Measurements from ENCODE around the gene TES. TPM values are rescaled to one million over a fixed set of nuclear protein-coding genes. Genes with fewer than 3 reads are reported as not detected.

The TES gene
- total RNA-seq, 1 donor: 99.2 TPM

DNA sequence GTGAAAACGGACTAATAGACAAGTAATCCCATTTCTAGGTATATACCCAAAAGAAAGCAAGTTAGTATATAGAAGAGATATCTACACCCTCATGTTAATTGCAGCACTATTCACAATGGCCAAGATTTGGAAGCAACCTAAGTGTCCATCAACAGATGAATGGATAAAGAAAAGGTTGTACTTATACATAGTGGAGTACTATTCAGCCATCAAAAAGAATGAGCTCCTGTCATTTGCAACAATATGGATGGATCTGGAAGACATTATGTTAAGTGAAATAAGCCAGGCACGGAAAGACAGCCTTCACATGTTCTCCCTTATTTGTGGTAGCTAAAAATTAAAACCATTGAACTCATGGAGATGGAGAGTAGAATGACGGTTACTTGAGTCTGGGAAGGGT lies 88.2 kb downstream of the TES start:
- no peak overlapping the region for H3K27ac ChIP-seq (ENCODE audit: low read depth, low read length)
- no peaks in the 10 kb centered on the region for H4K20me1 ChIP-seq (ENCODE audit: insufficient read depth, low read length)
- no peak overlapping the region for H2AFZ ChIP-seq (ENCODE audit: low read length)
- no peak for DNase-seq (ENCODE audit: insufficient read length, low spot score, missing footprints)
- H3K79me2 ChIP-seq (ENCODE audit: insufficient read depth, low read length): no peaks in the 10 kb centered on the region
- no peaks in the 10 kb centered on the region for H3K27me3 ChIP-seq (ENCODE audit: insufficient read depth, low read length)
- H3K4me2 ChIP-seq (ENCODE audit: insufficient read depth, low read length): no peak overlapping the region
- H3K4me1 ChIP-seq (ENCODE audit: insufficient read depth, low read length): peaks cover 6% of the 10 kb centered on the region
- H3K9me3 ChIP-seq (ENCODE audit: low read depth, low read length): no peaks in the 10 kb centered on the region
- no peak overlapping the region for H3K4me3 ChIP-seq (ENCODE audit: insufficient read depth, low read length)
- TF ChIP-seq, protein P1, sequence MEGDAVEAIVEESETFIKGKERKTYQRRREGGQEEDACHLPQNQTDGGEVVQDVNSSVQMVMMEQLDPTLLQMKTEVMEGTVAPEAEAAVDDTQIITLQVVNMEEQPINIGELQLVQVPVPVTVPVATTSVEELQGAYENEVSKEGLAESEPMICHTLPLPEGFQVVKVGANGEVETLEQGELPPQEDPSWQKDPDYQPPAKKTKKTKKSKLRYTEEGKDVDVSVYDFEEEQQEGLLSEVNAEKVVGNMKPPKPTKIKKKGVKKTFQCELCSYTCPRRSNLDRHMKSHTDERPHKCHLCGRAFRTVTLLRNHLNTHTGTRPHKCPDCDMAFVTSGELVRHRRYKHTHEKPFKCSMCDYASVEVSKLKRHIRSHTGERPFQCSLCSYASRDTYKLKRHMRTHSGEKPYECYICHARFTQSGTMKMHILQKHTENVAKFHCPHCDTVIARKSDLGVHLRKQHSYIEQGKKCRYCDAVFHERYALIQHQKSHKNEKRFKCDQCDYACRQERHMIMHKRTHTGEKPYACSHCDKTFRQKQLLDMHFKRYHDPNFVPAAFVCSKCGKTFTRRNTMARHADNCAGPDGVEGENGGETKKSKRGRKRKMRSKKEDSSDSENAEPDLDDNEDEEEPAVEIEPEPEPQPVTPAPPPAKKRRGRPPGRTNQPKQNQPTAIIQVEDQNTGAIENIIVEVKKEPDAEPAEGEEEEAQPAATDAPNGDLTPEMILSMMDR (IDR thresholded peaks at IDR 0.05; ENCODE audit: extremely low read depth, low read depth, low read length): no peak
- H3K36me3 ChIP-seq (ENCODE audit: insufficient read depth, low read length): no peaks in the 10 kb centered on the region

DNA sequence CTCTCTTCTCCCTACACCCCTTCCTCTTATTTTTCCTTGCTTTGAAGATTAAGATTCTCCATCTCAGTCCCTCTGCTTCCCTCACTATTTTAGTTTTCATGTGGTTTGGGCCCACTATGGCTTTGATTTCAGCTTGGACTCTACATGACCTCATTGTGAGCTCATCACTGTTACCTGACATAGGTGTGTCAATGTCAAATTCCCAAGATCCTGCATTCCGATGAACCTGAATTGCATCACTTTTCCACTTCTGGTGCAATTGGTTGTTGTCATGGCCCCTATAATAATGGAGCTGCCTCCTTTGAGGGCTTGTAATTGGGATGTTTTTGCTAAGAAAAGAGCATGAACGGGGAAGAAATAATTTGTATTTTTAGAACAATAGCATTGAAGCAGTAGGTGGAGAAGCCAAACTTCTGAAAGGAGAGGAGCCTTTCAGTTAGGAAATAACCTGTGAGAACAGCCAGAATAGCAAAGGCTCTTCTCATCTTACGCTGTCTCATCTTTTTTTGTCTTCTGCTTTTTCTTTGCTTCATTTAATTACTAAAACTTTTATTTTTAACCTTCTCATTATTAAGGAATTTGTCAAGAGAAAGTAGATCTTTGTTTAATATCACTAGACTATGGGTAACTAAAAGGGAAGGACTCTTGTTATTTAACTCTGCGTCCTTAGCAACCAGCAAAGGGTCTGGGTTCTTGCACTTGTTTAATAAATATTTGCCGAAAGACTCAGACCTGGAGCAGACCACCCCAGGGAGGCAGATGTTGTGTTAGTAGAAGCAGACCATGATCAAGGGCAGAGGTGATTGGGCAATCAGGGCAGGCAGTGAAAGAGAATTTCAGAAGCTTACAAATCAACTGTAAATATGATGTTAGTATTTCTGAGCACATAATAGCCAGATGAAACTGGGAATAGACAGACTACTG lies 95.4 kb downstream of the TES start:
- Histone ChIP-seq H3K79me2 (ENCODE audit: insufficient read depth, low read length) (no peaks in the 10 kb centered on the region), H3K4me1 (ENCODE audit: insufficient read depth, low read length) (peaks cover 10% of the 10 kb centered on the region), H3K27ac (ENCODE audit: low read depth, low read length) (no peak overlapping the region), H3K4me2 (ENCODE audit: insufficient read depth, low read length) (no peak overlapping the region), H3K36me3 (ENCODE audit: insufficient read depth, low read length) (no peaks in the 10 kb centered on the region), H4K20me1 (ENCODE audit: insufficient read depth, low read length) (no peaks in the 10 kb centered on the region), H2AFZ (ENCODE audit: low read length) (no peak overlapping the region), H3K9me3 (ENCODE audit: low read depth, low read length) (no peaks in the 10 kb centered on the region), H3K4me3 (ENCODE audit: insufficient read depth, low read length) (no peak overlapping the region), H3K27me3 (ENCODE audit: insufficient read depth, low read length) (no peaks in the 10 kb centered on the region)
- TF ChIP-seq, protein P1 (IDR thresholded peaks at IDR 0.05; ENCODE audit: extremely low read depth, low read depth, low read length): no peak
- no peak for DNase-seq (ENCODE audit: insufficient read length, low spot score, missing footprints)

DNA sequence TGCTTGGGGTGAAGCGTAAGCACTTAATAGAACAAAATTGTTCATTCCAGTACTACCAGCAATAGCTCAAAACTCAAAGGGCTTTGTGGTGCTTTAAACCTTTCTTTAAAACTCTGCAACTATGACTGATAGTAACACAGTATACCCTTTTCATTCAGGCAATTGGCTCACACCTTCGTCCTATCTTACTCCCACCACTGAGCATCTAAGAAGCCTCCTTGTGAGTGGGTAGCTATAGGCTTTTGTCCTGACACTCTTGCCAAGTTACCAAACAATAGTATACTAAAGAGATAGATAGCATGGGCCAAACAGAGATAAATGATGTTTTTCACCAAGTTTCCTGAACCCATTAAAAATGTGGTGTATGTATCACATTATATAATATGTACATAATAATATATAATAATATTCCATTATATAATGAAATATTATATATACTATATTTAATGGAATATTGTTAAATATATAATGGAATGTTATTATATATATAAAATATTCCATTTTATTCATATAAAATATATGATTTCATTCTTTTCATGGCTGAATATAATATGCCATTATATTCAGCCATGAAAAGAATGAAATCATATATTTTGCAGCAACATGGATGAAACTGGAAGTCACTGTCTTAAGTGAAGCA lies 96.2 kb downstream of the TES start:
- Histone ChIP-seq H4K20me1 (ENCODE audit: insufficient read depth, low read length) (no peaks in the 10 kb centered on the region), H3K36me3 (ENCODE audit: insufficient read depth, low read length) (no peaks in the 10 kb centered on the region), H3K27me3 (ENCODE audit: insufficient read depth, low read length) (no peaks in the 10 kb centered on the region), H2AFZ (ENCODE audit: low read length) (no peak overlapping the region), H3K4me1 (ENCODE audit: insufficient read depth, low read length) (peaks cover 10% of the 10 kb centered on the region), H3K27ac (ENCODE audit: low read depth, low read length) (no peak overlapping the region), H3K9me3 (ENCODE audit: low read depth, low read length) (no peaks in the 10 kb centered on the region), H3K79me2 (ENCODE audit: insufficient read depth, low read length) (no peaks in the 10 kb centered on the region), H3K4me2 (ENCODE audit: insufficient read depth, low read length) (no peak overlapping the region), H3K4me3 (ENCODE audit: insufficient read depth, low read length) (no peak overlapping the region)
- DNase-seq (ENCODE audit: insufficient read length, low spot score, missing footprints): no peak
- TF ChIP-seq, protein P1 (IDR thresholded peaks at IDR 0.05; ENCODE audit: extremely low read depth, low read depth, low read length): no peak

DNA sequence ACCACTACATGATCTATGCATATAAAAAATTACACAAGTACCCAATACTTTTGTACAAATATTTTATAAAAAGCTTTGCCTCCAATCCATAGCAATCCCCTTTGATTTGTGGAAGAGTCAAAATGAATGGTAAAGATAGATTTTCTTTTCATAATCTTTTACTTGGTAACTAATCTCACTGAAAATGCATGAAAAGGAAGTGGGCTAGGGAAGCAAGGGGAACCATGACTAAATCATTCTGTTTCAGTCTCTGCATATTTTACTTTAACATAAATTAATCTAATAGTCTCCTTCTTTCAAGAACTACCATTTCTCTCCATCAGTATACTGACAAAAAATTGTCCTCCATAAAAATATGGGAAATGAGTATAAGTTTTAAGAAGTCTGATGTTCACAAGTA lies 96.9 kb downstream of the TES start:
- H3K4me2 ChIP-seq (ENCODE audit: insufficient read depth, low read length): no peak overlapping the region
- DNase-seq (ENCODE audit: insufficient read length, low spot score, missing footprints): no peak
- H4K20me1 ChIP-seq (ENCODE audit: insufficient read depth, low read length): no peaks in the 10 kb centered on the region
- no peak overlapping the region for H3K27ac ChIP-seq (ENCODE audit: low read depth, low read length)
- TF ChIP-seq, protein P1 (IDR thresholded peaks at IDR 0.05; ENCODE audit: extremely low read depth, low read depth, low read length): no peak
- no peak overlapping the region for H3K4me3 ChIP-seq (ENCODE audit: insufficient read depth, low read length)
- no peak overlapping the region for H2AFZ ChIP-seq (ENCODE audit: low read length)
- H3K36me3 ChIP-seq (ENCODE audit: insufficient read depth, low read length): no peaks in the 10 kb centered on the region
- peaks cover 10% of the 10 kb centered on the region for H3K4me1 ChIP-seq (ENCODE audit: insufficient read depth, low read length)
- no peaks in the 10 kb centered on the region for H3K79me2 ChIP-seq (ENCODE audit: insufficient read depth, low read length)
- H3K9me3 ChIP-seq (ENCODE audit: low read depth, low read length): no peaks in the 10 kb centered on the region
- H3K27me3 ChIP-seq (ENCODE audit: insufficient read depth, low read length): no peaks in the 10 kb centered on the region

Measured in osteoblast (primary cell).